GM19452 (cell line): ENCODE data around the gene BTN2A1.
"Not testable (repeated sequence)": the region's sequence is repeated elsewhere in the genome, so short reads cannot be mapped to it uniquely, and the experiment has no call there.

Experiments
- ATAC-seq: cut with Tn5 transposase; IDR thresholded peaks from one replicate; pipeline ENCODE4 v1.9.1; 2021; ENCODE audit not compliant: unreplicated experiment

BTN2A1 gene

GRCh38 chr6:26489996-26490964 lies 32.5 kb downstream of the BTN2A1 start:
- ATAC-seq: no peak

DNA sequence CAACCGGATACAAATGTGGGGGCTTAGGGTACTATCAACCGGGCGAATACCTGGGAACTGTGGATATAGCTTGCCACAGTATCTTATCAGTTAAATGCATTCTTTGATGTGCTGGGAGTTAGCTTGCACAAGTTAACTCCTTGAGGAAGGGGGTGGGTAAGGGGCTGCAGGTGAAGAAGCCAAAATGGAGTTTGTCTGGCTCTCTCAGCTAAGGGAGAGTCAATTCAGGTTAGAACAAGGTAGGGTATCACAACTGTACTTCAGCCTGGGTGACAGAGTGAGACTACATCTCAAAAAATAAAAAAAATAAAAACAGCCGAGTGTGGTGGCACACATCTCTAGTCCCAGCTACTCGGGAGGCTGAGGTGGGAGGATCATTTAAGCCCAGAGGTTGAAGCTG lies 33.8 kb downstream of the BTN2A1 start:
- no peak for ATAC-seq

DNA sequence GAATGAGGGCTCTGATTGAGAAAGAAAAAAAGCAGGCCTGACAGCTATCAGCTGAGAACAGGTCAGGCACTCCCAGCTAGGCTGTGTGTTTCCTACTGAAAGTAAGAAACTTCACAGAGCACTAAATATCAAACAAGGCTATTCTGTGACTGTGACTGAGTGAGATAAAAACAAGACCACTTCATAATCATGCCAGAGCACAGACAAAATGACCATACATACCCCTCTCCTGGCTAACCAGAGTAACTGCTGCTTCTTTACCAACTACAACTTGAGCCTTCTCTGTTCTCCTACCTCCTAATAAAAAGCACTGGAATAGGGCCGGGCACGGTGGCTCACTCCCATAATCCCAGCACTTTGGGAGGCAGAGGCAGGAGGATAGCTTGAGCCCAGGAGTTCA lies 35.5 kb downstream of the BTN2A1 start:
- ATAC-seq: no peak

GRCh38 chr6:26494117-26494516 lies 36.4 kb downstream of the BTN2A1 start:
- no peak for ATAC-seq

GRCh38 chr6:26495281-26495680 lies 37.5 kb downstream of the BTN2A1 start:
- ATAC-seq: no peak

DNA sequence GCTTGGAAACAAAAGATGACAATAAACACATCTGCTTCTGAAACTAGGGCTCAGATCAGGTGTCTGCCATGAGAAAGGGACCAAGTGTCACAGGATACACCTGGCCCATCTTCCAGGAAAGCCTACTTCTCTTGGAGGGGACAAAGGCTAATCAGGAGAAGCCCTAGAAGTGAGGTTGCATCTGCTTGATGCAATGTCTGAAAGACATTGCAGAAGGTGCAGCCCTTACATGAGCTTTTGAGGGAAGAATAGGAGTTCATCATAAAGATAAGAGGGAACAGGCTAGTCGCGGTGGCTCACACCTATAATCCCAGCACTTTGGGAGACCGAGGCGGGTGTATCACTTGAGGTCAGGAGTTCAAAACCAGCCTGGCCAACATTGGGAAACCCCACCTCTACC lies 39.9 kb downstream of the BTN2A1 start:
- no peak for ATAC-seq

DNA sequence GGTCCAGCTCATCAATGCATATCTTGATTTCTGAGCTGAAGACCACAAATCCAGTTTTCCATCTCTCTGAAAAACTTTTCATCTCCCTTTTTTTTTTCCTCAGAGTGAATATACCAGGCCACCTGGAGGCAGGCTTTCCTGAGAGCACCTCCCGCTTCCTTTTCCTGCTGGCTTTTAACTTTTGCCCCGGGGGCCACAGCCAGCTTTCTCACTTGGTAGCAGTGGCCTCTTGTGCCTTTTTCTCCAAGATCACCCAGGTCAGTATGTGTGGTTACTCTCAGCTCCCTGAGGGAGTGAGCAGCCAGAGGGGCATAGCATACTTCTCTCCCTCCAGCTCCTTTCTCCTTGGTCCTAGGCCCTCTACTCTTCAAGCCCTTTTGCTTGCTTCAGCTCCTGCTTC lies 42.3 kb downstream of the BTN2A1 start, which contains the start of gene BTN1A1:
Gene BTN1A1 (plus strand): TSS at position 202 of the 400 bp plus-strand sequence. CDS start 984 bp downstream, outside the sequence.
- no peak for ATAC-seq

DNA sequence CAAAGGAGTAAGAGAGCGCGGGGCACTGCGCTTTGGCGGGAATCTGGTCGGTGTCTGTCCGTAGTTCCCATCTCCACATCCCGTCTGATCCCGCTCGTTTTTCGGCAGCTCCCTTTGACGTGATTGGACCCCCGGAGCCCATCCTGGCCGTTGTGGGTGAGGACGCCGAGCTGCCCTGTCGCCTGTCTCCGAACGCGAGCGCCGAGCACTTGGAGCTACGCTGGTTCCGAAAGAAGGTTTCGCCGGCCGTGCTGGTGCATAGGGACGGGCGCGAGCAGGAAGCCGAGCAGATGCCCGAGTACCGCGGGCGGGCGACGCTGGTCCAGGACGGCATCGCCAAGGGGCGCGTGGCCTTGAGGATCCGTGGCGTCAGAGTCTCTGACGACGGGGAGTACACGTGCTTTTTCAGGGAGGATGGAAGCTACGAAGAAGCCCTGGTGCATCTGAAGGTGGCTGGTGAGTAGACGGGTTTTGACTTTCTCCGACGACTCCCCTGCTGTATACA lies 43.8 kb downstream of the BTN2A1 start:
- no peak for ATAC-seq

DNA sequence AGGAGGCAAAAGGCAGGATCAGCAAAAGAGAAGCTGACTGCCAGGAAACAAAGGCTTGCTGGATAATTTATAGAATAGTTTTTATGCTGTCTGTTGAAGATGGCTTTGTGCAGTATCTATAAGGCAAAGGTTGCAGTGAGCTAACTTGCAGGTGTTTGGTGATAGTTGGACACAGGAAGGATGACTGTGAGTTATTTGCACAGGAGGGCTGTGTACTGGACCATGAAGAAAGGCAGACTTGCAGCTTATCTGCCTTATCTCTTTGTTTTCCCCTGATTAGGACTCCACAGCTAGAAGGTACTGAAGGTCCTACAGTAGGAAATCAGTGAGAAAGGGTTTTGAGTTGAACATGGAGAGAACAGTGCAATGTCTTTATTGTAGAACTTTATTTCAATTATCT lies 44.4 kb downstream of the BTN2A1 start:
- no peak for ATAC-seq

DNA sequence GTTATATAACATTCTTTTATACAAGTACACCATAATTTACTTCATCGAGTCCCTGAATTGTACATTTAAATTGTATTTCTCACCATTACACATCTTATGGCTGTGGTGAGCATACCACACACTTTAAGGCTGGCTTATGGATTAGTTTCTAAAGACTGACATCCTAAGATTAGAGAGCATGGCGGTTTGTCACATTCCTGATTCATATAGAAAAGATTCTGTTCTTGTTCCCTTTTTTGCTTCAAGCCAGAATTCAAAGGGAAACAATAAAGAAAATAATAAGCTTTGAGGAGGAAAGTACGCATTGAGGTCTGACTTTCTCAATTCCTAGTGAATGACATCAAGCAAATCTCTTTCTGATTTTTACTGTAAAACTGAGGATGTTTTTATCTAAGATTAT lies 44.9 kb downstream of the BTN2A1 start:
- no peak for ATAC-seq

GRCh38 chr6:26507658-26508057 lies 49.9 kb downstream of the BTN2A1 start:
- no peak for ATAC-seq

DNA sequence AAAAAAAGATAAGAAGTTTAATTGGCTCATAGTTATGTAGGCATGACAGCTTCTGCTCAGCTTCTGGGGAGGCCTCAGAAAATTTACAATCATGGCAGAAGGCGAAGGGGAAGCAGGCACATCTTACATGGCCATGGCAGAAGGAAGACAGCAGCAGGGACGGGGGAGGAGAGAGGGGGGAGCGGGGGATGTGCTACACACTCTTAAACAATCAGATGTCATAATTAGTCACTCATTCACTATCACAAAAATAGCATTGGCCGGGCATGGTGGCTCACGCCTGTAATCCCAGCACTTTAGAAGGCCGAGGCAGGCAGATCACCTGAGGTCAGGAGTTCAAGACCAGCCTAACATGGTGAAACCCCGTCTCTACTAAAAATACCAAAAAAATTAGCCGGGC lies 53.3 kb downstream of the BTN2A1 start:
- not testable (repeated sequence) for ATAC-seq

GRCh38 chr6:26514984-26515383 lies 57.2 kb downstream of the BTN2A1 start:
- ATAC-seq: no peak

DNA sequence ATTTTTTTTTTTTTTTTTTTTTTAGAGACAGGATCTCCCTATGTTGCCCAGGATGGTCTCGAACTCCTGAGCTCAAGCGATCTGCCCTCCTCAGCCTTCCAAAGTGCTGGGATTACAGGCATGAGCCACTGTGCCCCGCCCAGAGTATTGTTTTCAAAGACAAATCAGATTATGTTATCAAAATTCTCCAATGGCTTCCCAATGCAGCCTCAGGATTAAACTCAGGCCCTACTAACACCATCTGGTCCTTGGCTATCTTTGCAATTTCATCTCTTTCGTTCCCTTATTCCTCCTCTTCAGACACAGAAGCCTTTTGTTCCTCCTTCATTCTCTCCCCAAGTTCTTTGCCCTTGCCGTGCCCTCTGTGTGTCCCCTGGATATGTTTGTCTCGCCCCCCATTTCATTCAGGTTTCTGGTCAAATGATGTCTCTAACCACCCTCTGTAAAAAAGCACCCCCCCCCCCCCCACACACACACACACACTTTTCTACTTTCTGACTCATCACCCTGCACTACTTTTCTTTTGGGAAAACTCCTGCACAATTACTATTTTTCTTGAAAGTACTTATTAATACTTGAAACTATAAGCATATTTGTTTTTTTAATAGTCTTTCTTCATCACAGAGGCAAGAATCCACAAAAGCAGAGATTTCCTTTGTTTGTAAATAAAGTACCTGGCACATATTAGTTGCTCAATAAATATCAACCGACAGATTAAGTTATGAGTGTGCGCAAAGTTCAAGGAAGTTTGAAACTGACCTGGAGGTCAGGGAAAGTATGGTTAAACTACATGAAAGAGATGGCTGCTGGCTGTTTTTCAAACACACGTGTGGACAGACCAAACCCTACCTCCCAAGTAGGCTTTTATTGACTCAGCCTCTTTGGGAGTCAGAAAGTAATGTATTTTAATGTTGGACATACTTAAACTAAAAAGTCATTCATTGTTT lies 59.0 kb downstream of the BTN2A1 start:
- ATAC-seq: no peak
